NCI-H526 (cell line): ENCODE data around the gene LRRC46.

Experiments used
- DNase-seq, 2 experiments: peaks; one replicate each; lab custom pipeline; 2025; lab: John Stamatoyannopoulos, UW

LRRC46 gene

DNA sequence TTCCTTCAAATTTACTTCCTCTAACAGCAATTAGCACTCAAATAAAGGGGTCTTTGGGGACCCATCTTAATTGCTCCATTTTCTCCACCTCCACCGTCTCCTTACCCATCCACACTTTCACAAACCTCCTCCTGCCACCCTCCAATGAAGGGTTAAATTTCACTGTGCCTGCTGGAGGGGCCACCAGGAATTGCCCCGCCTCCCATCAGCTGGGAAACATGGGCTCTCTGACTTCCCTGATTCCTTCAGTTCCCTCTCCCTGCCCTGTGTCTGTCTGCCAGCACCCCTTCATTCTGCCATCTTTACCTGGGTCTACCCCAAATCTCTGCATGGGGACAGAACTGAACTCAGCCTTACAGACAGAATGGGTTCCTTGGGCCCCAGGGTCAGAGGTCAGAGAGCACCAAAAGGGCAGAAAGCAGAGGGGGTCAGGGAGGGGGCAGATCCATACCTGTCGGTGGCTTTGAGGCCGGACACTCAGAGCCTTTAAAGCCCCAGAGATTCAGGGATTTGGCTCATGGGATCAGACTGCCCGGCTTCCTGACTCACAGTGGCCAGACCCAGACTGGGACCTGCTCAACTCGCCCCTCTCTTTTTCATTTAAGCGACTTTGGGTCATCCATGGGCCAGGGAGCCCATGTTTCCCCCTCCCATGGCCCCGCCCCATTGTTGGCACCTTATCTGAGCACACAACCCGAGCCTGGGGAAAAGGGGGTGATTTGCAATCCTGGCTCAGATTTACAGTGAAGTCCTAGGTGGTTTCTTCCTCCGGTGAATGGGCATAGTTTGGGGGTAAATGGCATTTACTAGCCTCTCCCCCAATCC, 46.9 kb downstream of the LRRC46 start:
- DNase-seq, result no peak

DNA sequence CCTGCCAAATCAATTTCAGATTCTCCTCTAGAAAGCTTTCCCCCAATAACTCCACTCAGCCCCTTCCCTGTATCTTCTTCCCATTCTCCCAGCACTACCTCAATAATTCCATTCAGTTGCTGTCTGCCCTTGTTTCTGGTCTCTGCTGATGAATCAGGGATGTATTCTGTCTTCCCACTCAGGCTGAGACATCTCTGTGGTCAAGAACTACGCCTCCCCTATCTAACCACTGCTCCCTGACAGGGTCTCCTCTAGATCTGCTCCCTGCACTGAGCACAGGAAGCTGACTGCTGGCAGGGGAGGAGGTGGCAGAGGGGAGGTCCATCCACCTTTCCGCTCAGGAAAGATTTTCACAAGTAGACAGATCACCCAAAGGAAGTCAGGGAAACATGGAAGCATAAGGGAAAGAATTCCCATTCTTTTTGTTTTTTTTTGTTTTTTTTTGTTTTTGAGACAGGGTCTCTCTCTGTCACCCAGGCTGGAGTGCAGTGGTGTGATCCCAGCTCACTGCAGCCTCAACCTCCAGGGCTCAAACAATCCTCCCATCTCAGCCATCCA, 47.6 kb downstream of the LRRC46 start:
- no peak for DNase-seq

GRCh38 chr17:47879776-47880454, 48.4 kb downstream of the LRRC46 start:
- DNase-seq, result no peak

DNA sequence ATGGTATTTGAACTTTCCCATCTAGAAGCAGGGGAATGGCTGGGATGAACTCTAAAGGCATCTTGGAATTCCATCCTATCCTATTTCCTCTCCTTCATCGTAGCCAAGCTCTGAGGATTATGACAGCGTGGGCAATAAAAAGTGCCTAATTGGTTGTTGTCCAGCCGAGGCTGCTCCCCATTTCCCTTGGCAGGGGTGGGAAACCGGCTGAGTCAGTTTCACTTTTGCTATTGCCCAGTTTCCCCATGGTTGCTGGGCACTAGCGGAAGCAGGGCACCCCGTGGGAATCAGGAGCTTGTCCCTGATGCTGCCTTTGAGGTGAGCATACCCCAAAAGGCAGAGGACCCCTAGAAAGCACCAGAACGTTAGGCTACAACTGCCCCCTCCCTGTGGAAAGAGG, 50.8 kb downstream of the LRRC46 start:
- DNase-seq, result no peak

DNA sequence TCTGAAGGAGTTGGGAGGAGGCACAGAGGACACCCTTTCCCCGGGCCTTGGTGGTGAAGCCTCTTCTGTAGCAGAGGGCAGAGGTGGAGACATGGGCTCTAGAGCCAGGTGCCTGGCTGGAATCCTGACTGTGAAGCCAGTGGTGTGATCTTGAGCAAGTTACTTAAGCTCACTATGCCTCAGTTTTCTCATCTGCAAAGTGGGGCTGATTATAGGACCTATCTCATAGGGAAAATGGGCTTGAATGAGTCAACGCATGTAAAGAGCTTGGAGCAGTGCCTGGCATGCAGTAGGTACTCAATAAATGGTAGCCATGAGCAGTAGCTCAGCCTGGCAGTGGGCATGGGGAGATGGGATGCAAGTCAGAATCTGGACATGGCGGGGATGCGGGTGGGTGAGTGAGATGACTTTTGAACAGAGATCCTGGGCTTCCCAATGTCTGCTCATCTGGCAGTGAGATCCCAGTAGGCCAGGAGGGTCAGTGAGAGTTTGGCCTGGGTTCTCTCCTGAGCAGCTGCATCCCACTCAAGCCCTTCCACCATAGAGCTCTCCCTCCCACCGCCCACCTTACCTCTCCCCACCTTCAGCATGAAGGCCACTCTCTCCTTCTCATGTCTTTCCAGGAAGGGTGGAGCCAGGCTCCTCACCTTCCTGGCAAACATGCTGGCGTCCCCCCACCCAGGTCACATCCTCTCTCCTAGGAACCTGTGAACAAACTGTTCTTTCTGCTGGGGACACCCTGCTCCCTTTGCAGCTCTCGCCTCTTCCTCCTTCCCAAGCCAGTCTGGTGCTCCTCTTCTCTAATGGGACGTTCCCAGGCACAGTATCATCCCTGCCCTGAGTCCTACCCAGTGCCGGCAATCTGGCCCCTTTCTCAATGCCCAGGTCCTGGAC, 51.5 kb downstream of the LRRC46 start:
- no peak for DNase-seq

DNA sequence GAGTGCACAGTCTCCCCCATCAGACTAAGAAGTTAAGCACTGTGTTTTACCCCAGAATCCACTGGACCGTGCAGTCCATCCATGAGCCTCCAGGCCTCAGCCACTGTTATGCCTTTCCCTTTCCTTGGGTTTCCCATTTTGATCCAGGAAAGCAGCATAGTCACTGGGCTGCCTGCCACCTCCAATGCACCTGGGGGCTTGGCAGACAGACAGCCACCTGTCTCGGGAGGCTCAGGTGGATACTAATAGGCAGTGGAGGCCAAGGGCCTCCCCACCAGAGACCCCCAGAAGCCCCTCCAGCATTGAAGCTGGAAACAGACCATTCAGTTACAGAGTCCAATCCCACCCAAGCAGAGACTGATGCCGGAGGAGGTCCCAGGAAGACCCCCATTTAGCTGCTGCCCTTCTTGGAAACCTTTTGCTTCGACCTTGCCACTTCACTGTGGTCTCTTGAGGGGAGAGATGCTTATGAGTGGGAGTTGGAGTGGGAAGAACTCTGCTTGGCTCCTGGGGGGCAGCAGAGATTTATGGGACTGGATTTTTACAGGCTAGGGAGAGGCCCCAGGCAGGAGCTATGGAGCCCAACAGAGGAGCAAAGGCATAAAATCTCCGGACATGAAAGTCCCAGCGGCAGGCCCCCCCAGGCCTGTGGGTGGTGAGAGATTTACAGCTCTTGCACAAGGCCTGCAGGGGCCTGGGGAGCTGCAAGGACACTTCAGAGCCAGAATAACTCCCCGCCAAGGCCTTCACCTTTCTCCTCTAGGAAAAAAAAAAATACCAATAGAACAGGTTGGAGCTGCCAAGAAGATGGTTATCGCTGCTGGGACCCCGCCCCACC, 52.3 kb downstream of the LRRC46 start:
- DNase-seq, result no peak

DNA sequence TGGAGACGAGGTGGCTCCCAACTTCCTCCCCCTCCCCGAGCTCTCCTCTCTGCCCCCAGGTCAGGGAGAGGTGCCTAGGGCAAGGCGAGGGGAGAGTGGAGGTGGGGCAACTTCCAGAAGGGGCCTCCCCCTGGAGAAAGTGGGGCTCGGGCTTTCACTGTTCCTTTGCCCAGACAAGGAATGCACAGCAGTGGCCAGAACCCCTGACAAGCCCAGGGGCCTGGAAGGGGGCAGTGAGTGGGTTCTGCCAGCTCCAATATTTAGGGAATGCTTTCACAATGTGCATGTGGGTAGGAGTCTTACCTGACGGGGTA, 52.9 kb downstream of the LRRC46 start:
- no peak for DNase-seq

DNA sequence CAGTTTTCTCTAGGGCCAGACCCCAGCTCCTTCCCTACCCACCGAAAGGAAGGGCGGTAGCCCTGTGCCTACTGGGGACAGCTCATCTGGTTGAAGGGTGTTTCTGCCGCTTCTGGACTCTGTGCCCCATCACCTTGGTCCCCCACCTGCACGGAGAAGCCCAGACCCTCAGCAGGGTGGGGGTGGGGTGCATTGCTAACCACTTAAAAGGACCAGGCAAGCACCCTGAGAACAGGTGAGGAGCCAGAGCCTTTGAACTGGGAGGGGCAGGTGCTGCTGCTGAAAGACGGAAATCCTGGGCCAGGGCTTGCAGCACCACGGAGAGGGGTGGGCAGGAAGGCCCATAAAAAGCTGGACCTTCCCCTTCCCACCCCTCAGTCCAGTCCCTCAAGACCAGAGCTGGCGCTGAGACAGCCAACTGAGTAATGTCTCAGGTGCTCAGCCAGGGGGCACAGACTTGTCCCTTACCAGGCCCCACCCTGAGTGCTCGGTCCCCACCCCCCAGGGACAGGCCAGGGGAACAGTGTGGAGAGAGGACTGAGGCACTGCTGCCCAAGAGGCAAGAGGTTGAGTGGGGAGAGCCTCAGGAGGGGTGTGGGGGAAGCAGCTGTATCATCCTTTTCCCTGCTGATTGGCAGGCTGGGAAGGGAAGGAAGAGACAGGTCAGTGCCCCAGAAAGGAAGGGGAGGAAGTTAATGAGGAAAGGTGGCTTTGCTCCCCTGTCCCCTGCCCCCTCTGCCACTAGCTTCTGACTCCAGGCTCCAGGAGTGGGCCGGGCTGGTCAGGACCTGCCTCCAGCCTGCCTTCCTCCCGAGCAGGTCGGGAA, 53.6 kb downstream of the LRRC46 start:
- no peak for DNase-seq
